ENCODE measurements around the gene CARMIL1.

CARMIL1 gene

DNA sequence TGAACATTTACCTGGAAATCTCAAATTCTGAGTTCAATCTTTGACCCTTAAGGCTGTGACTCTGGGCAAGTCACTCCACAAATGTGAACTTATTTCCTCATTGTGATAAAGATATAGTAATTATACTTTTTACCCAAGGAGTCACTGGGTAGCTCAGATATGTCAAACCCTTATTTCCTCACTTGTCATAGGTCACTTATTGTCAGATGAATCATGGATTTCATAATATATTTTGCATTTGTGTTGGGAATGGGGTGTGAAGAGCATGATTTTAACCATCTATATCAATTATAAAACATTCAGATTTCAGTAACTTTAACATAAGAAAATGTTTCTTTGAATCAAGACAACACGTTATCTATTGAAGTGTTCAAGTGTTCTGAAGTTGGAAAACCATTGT, 3.7 kb upstream of the CARMIL1 start (continued):
- TF ChIP-seq, protein P1, sequence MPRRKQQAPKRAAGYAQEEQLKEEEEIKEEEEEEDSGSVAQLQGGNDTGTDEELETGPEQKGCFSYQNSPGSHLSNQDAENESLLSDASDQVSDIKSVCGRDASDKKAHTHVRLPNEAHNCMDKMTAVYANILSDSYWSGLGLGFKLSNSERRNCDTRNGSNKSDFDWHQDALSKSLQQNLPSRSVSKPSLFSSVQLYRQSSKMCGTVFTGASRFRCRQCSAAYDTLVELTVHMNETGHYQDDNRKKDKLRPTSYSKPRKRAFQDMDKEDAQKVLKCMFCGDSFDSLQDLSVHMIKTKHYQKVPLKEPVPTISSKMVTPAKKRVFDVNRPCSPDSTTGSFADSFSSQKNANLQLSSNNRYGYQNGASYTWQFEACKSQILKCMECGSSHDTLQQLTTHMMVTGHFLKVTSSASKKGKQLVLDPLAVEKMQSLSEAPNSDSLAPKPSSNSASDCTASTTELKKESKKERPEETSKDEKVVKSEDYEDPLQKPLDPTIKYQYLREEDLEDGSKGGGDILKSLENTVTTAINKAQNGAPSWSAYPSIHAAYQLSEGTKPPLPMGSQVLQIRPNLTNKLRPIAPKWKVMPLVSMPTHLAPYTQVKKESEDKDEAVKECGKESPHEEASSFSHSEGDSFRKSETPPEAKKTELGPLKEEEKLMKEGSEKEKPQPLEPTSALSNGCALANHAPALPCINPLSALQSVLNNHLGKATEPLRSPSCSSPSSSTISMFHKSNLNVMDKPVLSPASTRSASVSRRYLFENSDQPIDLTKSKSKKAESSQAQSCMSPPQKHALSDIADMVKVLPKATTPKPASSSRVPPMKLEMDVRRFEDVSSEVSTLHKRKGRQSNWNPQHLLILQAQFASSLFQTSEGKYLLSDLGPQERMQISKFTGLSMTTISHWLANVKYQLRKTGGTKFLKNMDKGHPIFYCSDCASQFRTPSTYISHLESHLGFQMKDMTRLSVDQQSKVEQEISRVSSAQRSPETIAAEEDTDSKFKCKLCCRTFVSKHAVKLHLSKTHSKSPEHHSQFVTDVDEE (CRISPR knock-in tag; IDR thresholded peaks at IDR 0.05), result no peak
- no peak for TF ChIP-seq CSDC2 (CRISPR knock-in tag; IDR thresholded peaks at IDR 0.05)
- no peak for TF ChIP-seq BACH2 (CRISPR knock-in tag; IDR thresholded peaks at IDR 0.05; ENCODE audit: borderline replicate concordance)
- TF ChIP-seq ARNTL (CRISPR knock-in tag; IDR thresholded peaks at IDR 0.05; ENCODE audit: borderline replicate concordance, low read depth), result no peak
- TF ChIP-seq OSR1 (CRISPR knock-in tag; IDR thresholded peaks at IDR 0.05), result no peak
- TF ChIP-seq ZFP3 (CRISPR knock-in tag; IDR thresholded peaks at IDR 0.05), result no peak
- TF ChIP-seq ZNF70 (CRISPR knock-in tag; IDR thresholded peaks at IDR 0.05), result no peak
- TF ChIP-seq, protein P2, sequence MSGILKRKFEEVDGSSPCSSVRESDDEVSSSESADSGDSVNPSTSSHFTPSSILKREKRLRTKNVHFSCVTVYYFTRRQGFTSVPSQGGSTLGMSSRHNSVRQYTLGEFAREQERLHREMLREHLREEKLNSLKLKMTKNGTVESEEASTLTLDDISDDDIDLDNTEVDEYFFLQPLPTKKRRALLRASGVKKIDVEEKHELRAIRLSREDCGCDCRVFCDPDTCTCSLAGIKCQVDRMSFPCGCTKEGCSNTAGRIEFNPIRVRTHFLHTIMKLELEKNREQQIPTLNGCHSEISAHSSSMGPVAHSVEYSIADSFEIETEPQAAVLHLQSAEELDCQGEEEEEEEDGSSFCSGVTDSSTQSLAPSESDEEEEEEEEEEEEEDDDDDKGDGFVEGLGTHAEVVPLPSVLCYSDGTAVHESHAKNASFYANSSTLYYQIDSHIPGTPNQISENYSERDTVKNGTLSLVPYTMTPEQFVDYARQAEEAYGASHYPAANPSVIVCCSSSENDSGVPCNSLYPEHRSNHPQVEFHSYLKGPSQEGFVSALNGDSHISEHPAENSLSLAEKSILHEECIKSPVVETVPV (CRISPR knock-in tag; IDR thresholded peaks at IDR 0.05), result no peak
- TF ChIP-seq, protein P3, sequence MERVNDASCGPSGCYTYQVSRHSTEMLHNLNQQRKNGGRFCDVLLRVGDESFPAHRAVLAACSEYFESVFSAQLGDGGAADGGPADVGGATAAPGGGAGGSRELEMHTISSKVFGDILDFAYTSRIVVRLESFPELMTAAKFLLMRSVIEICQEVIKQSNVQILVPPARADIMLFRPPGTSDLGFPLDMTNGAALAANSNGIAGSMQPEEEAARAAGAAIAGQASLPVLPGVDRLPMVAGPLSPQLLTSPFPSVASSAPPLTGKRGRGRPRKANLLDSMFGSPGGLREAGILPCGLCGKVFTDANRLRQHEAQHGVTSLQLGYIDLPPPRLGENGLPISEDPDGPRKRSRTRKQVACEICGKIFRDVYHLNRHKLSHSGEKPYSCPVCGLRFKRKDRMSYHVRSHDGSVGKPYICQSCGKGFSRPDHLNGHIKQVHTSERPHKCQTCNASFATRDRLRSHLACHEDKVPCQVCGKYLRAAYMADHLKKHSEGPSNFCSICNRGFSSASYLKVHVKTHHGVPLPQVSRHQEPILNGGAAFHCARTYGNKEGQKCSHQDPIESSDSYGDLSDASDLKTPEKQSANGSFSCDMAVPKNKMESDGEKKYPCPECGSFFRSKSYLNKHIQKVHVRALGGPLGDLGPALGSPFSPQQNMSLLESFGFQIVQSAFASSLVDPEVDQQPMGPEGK (CRISPR knock-in tag; IDR thresholded peaks at IDR 0.05; ENCODE audit: borderline replicate concordance), result no peak
- TF ChIP-seq ESRRG (CRISPR knock-in tag; IDR thresholded peaks at IDR 0.05), result no peak
- TF ChIP-seq TCF4 (CRISPR knock-in tag; IDR thresholded peaks at IDR 0.05; ENCODE audit: borderline replicate concordance), result no peak
- no peak for TF ChIP-seq PPARA (CRISPR knock-in tag; IDR thresholded peaks at IDR 0.05; ENCODE audit: borderline replicate concordance)
- no peak for TF ChIP-seq TOX (CRISPR knock-in tag; IDR thresholded peaks at IDR 0.05; ENCODE audit: borderline replicate concordance)

DNA sequence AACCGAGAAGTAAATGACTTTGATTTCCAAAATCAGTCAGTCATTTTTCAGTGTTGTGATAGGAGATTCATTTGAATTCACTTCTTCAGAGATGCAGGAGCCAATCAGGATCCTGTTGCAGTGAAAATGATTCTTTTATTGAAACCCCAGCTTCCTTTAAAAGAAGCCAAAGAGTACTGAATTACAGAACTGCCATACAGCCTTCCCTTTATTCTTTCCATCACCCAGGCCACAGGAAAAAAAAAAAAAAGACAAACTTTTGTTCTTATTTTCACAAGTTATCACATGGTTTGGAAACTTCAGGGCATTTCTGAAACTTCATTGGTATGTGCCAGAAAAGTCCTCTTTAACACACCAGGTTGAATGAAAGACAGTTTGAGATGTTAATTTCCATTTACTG, 1.8 kb upstream of the CARMIL1 start:
- TF ChIP-seq ZNF8 (CRISPR knock-in tag; IDR thresholded peaks at IDR 0.05), result no peak
- ATAC-seq, result no peak

DNA sequence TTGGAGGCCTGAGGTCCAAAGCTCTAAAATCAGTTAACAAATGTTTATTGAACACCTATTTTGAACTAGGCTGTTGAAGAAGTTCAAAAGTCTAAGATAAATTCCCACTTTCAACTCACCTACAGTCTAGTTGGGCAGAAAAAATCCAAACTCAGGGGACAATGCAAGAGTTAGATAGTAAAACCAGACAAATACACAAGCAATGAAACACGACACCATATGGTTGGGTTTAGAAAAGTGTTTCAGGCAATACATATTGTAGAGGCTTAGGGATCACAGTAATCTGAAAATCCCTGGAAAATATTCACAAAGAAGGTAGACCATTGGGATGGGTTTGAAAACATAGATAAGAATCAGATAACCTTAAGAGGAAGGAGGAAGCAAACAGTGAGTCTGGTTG, 1.3 kb upstream of the CARMIL1 start:
- no peak for ATAC-seq
- TF ChIP-seq, protein P2 (CRISPR knock-in tag; IDR thresholded peaks at IDR 0.05), result no peak
- TF ChIP-seq, protein P4, sequence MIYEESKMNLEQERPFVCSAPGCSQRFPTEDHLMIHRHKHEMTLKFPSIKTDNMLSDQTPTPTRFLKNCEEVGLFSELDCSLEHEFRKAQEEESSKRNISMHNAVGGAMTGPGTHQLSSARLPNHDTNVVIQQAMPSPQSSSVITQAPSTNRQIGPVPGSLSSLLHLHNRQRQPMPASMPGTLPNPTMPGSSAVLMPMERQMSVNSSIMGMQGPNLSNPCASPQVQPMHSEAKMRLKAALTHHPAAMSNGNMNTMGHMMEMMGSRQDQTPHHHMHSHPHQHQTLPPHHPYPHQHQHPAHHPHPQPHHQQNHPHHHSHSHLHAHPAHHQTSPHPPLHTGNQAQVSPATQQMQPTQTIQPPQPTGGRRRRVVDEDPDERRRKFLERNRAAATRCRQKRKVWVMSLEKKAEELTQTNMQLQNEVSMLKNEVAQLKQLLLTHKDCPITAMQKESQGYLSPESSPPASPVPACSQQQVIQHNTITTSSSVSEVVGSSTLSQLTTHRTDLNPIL (CRISPR knock-in tag; IDR thresholded peaks at IDR 0.05; ENCODE audit: low read depth), result no peak

DNA sequence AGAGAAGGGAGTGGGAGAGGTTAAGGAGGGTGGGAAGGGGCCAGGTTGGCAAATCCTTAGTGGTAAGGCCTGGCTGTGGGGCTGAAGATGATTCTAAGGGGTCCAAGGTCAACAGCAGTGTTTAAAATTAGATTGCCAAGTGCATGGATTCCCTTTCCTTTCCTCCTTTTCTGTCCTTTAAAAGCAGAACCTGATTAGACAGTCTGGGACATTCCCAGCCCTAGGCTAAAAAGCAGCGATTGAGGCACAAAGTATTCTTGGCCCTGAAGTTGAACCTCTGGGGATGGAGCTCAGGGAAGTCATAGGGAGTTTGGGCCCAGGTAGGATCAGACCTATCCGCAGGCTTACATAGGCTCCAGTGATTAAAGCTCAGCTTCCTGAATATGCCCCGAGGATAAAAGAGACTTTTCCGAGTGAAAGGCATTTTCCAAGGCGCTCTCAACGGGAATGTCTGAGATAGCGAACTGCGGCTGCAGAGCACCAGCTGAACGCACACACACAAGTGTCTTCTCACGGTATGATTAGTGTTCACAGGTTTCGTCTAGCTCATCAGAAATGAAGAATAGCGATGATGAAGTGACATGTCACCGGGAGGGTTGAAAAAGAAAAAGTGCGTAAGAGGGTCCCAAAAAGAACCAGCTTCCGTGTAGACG, 787 bp upstream of the CARMIL1 start:
- peak; percentile 29 for ATAC-seq
- TF ChIP-seq, protein P5, sequence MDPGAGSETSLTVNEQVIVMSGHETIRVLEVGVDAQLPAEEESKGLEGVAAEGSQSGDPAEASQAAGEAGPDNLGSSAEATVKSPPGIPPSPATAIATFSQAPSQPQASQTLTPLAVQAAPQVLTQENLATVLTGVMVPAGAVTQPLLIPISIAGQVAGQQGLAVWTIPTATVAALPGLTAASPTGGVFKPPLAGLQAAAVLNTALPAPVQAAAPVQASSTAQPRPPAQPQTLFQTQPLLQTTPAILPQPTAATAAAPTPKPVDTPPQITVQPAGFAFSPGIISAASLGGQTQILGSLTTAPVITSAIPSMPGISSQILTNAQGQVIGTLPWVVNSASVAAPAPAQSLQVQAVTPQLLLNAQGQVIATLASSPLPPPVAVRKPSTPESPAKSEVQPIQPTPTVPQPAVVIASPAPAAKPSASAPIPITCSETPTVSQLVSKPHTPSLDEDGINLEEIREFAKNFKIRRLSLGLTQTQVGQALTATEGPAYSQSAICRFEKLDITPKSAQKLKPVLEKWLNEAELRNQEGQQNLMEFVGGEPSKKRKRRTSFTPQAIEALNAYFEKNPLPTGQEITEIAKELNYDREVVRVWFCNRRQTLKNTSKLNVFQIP (CRISPR knock-in tag; IDR thresholded peaks at IDR 0.05; ENCODE audit: borderline replicate concordance, low read depth), result no peak
- TF ChIP-seq SNAI2 (CRISPR knock-in tag; IDR thresholded peaks at IDR 0.05) (no peak), BACH2 (CRISPR knock-in tag; IDR thresholded peaks at IDR 0.05; ENCODE audit: borderline replicate concordance) (no peak), RARB (CRISPR knock-in tag; IDR thresholded peaks at IDR 0.05) (no peak), ZNF565 (CRISPR knock-in tag; conservative IDR thresholded peaks at IDR 0.05; ENCODE audit: low read depth) (no peak)
- TF ChIP-seq, protein P3 (CRISPR knock-in tag; IDR thresholded peaks at IDR 0.05; ENCODE audit: borderline replicate concordance), result no peak
- TF ChIP-seq, protein P4 (CRISPR knock-in tag; IDR thresholded peaks at IDR 0.05; ENCODE audit: low read depth), result no peak
